ENCODE measurements around the gene SLC2A4RG.

DNA sequence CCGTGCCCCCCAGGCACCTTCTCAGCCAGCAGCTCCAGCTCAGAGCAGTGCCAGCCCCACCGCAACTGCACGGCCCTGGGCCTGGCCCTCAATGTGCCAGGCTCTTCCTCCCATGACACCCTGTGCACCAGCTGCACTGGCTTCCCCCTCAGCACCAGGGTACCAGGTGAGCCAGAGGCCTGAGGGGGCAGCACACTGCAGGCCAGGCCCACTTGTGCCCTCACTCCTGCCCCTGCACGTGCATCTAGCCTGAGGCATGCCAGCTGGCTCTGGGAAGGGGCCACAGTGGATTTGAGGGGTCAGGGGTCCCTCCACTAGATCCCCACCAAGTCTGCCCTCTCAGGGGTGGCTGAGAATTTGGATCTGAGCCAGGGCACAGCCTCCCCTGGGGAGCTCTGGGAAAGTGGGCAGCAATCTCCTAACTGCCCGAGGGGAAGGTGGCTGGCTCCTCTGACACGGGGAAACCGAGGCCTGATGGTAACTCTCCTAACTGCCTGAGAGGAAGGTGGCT lies 42.2 kb upstream of the SLC2A4RG start:
- no peak for TF ChIP-seq GATA2 (IDR thresholded peaks at IDR 0.05; ENCODE audit: low read depth, low read length)
- TF ChIP-seq GATA3 (IDR thresholded peaks at IDR 0.05; ENCODE audit: low read depth, low read length): no peak
